ENCODE results near the gene CDKN2B. TPM values are rescaled to one million over a fixed set of nuclear protein-coding genes. Genes with fewer than 3 reads are reported as not detected.

Gene CDKN2B
- total RNA-seq, 1 experiment from 2014 or later, result 30.4 TPM

DNA sequence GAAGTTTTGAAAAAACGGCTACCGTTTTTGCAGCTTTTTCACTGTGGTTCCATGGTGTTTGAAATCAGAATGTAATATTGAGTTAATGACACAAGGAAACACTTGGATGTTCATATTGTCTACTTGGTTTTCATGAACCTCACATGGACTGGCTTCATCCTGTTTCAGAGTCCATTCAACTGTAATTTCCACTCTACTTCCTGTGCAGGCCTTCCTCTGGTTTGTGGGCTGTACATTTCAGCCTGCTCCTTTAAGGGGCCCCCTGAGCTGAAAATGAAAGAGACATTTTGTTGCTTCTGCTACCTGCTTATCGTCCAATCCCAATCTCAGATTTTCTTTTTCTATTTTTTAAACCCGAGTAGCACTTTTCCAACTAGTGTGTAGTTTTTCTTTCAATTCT, 41.8 kb upstream of the CDKN2B start:
- Mint-ChIP-seq H3K27me3 (ENCODE audit: unreplicated experiment) (no peaks in the 10 kb centered on the region), H3K27ac (ENCODE audit: unreplicated experiment) (no peak overlapping the region), H3K9me3 (ENCODE audit: low read depth, unreplicated experiment) (no peaks in the 10 kb centered on the region), H3K36me3 (ENCODE audit: insufficient read depth, unreplicated experiment) (no peaks in the 10 kb centered on the region), H3K4me3 (ENCODE audit: low read depth, unreplicated experiment) (no peak overlapping the region), H3K4me1 (ENCODE audit: low read depth, unreplicated experiment) (peaks cover 22% of the 10 kb centered on the region)
- TF ChIP-seq, protein P1, sequence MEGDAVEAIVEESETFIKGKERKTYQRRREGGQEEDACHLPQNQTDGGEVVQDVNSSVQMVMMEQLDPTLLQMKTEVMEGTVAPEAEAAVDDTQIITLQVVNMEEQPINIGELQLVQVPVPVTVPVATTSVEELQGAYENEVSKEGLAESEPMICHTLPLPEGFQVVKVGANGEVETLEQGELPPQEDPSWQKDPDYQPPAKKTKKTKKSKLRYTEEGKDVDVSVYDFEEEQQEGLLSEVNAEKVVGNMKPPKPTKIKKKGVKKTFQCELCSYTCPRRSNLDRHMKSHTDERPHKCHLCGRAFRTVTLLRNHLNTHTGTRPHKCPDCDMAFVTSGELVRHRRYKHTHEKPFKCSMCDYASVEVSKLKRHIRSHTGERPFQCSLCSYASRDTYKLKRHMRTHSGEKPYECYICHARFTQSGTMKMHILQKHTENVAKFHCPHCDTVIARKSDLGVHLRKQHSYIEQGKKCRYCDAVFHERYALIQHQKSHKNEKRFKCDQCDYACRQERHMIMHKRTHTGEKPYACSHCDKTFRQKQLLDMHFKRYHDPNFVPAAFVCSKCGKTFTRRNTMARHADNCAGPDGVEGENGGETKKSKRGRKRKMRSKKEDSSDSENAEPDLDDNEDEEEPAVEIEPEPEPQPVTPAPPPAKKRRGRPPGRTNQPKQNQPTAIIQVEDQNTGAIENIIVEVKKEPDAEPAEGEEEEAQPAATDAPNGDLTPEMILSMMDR (IDR thresholded peaks at IDR 0.05; ENCODE audit: unreplicated experiment), result no peak
- no TSS peak for BruUV-seq (replicated peaks)
- CTCF ChIA-PET, result no interaction called here
- no peak for DNase-seq
- intact Hi-C loops (cut with micrococcal nuclease; ENCODE audit: unreplicated experiment), result loop anchor here (5.0 kb wide), 2 partner anchors 36 to 71 kb away; no protein-coding TSS in a partner anchor

GRCh38 chr9:22049411-22049810, 40.3 kb upstream of the CDKN2B start:
- no peak for DNase-seq
- H3K4me3 Mint-ChIP-seq (ENCODE audit: low read depth, unreplicated experiment), result no peak overlapping the region
- H3K36me3 Mint-ChIP-seq (ENCODE audit: insufficient read depth, unreplicated experiment), result no peaks in the 10 kb centered on the region
- CTCF ChIA-PET, result interaction anchor here (1.4 kb wide), 1 partner anchor 17 kb away, joined by 3 read pairs; no protein-coding TSS in a partner anchor
- H3K27me3 Mint-ChIP-seq (ENCODE audit: unreplicated experiment), result no peaks in the 10 kb centered on the region
- TF ChIP-seq, protein P1 (IDR thresholded peaks at IDR 0.05; ENCODE audit: unreplicated experiment), result no peak
- no peaks in the 10 kb centered on the region for H3K9me3 Mint-ChIP-seq (ENCODE audit: low read depth, unreplicated experiment)
- H3K27ac Mint-ChIP-seq (ENCODE audit: unreplicated experiment), result no peak overlapping the region
- intact Hi-C loops (cut with micrococcal nuclease; ENCODE audit: unreplicated experiment), result no loop called here
- no TSS peak for BruUV-seq (replicated peaks)
- peaks cover 22% of the 10 kb centered on the region for H3K4me1 Mint-ChIP-seq (ENCODE audit: low read depth, unreplicated experiment)

GRCh38 chr9:22047596-22047995, 38.5 kb upstream of the CDKN2B start:
- intact Hi-C loops (cut with micrococcal nuclease; ENCODE audit: unreplicated experiment), result no loop called here
- CTCF ChIA-PET, result no interaction called here
- no peaks in the 10 kb centered on the region for H3K9me3 Mint-ChIP-seq (ENCODE audit: low read depth, unreplicated experiment)

DNA sequence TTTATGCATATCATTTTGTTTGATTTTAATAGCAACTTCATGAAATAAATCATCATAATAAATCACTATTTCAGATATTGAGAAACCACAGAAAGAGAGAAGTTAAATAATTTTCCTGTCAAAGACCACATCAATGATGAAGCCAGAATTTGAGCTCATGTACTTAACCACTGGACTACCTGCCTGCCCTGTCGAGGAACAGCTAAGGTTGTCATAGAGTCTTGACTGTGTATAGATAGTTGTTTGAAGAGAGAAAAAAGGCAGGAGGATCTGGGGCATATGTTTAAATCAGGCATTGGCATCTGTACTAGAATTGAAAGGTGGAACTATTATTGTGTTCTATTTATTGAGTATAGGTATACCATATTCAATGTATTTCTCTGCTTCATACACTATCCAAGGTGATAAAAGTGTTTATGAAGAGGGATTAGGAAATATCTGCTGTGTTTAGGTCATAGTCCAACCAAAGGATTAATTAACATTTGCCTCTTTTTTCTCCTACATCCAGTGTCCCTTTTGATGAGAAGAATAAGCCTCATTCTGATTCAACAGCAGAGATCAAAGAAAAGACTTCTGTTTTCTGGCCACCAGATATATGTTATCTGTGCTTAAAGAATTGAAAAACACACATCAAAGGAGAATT, 37.3 kb upstream of the CDKN2B start:
- peaks cover 11% of the 10 kb centered on the region for H3K36me3 Mint-ChIP-seq (ENCODE audit: insufficient read depth, unreplicated experiment)

More at GRCh38 chr9:22047596-22047995, 38.5 kb upstream of the CDKN2B start:
- H3K4me3 Mint-ChIP-seq (ENCODE audit: low read depth, unreplicated experiment), result no peak overlapping the region
- H3K36me3 Mint-ChIP-seq (ENCODE audit: insufficient read depth, unreplicated experiment), result peaks cover under 1% of the 10 kb centered on the region
- H3K27me3 Mint-ChIP-seq (ENCODE audit: unreplicated experiment), result no peaks in the 10 kb centered on the region
- H3K27ac Mint-ChIP-seq (ENCODE audit: unreplicated experiment), result no peak overlapping the region
- no peak for DNase-seq
- TF ChIP-seq, protein P1 (IDR thresholded peaks at IDR 0.05; ENCODE audit: unreplicated experiment), result no peak
- H3K4me1 Mint-ChIP-seq (ENCODE audit: low read depth, unreplicated experiment), result peaks cover 9% of the 10 kb centered on the region
- no TSS peak for BruUV-seq (replicated peaks)

More for the DNA sequence above, 37.3 kb upstream of the CDKN2B start:
- no peaks in the 10 kb centered on the region for H3K27me3 Mint-ChIP-seq (ENCODE audit: unreplicated experiment)
- CTCF ChIA-PET, result no interaction called here
- no TSS peak for BruUV-seq (replicated peaks)
- no peak overlapping the region for H3K4me3 Mint-ChIP-seq (ENCODE audit: low read depth, unreplicated experiment)
- no peak overlapping the region for H3K27ac Mint-ChIP-seq (ENCODE audit: unreplicated experiment)
- DNase-seq, result no peak
- TF ChIP-seq, protein P1 (IDR thresholded peaks at IDR 0.05; ENCODE audit: unreplicated experiment), result no peak
- peaks cover 1% of the 10 kb centered on the region for H3K4me1 Mint-ChIP-seq (ENCODE audit: low read depth, unreplicated experiment)
- intact Hi-C loops (cut with micrococcal nuclease; ENCODE audit: unreplicated experiment), result no loop called here
- no peaks in the 10 kb centered on the region for H3K9me3 Mint-ChIP-seq (ENCODE audit: low read depth, unreplicated experiment)
